ENCODE results near the gene TMEM204. TPM values are rescaled to one million over a fixed set of nuclear protein-coding genes. Genes with fewer than 3 reads are reported as not detected.

Gene TMEM204
- polyA plus RNA-seq, 3 donors: 0.09 to 1.5 (median 1.3) TPM

GRCh38 chr16:1554826-1555445 lies 21.5 kb downstream of the TMEM204 start:
- H3K36me3 Mint-ChIP-seq: peaks cover 0 to 22% of the 10 kb centered on the region in 2 donors
- H3K4me1 Mint-ChIP-seq: no peaks in the 10 kb centered on the region
- intact Hi-C loops (cut with micrococcal nuclease): no loop called here

GRCh38 chr16:1556254-1556653 lies 22.8 kb downstream of the TMEM204 start:
- Mint-ChIP-seq H3K36me3 (peaks cover 0 to 25% of the 10 kb centered on the region in 2 donors), H3K27ac (no peak overlapping the region), H3K27me3 (ENCODE audit: low read depth in 3 of 3) (peaks cover 0 to 1% (median 1%) of the 10 kb centered on the region in 3 donors), H3K4me3 (no peak overlapping the region), H3K4me1 (no peaks in the 10 kb centered on the region), H3K9me3 (no peaks in the 10 kb centered on the region)
- H3K4me1 ChIP-seq (ENCODE audit: control insufficient read depth in 1 of 2, insufficient read depth in 2 of 2, low read length in 2 of 2): no peaks in the 10 kb centered on the region
- intact Hi-C loops (cut with micrococcal nuclease): no loop called here
- no peak overlapping the region for H3K9ac ChIP-seq (ENCODE audit: insufficient read depth, low read length, poor library complexity, severe bottlenecking)
- peaks cover 0 to 4% of the 10 kb centered on the region in 2 donors for H3K36me3 ChIP-seq (replicated peaks in 1 of 2; ENCODE audit: control insufficient read depth in 1 of 2, insufficient read depth in 2 of 2, low read length in 2 of 2)
- no peaks in the 10 kb centered on the region for H3K79me2 ChIP-seq (ENCODE audit: insufficient read depth, low read length)
- no peak overlapping the region for H3K4me3 ChIP-seq (replicated peaks in 1 of 3; ENCODE audit: low read depth in 2 of 3, low read length in 3 of 3)
- no peak overlapping the region for H2AFZ ChIP-seq (ENCODE audit: insufficient read depth, low read depth, low read length, poor library complexity, severe bottlenecking)
- no peak overlapping the region for H3K4me2 ChIP-seq (replicated peaks; ENCODE audit: extremely low read depth, low read length, poor library complexity, severe bottlenecking)
- no peak overlapping the region for H3K27ac ChIP-seq (ENCODE audit: low read depth in 1 of 2, low read length in 2 of 2)
- no peak for TF ChIP-seq CTCF (IDR thresholded peaks at IDR 0.05)
- H3K27me3 ChIP-seq (ENCODE audit: control insufficient read depth in 2 of 2, insufficient read depth in 2 of 2, low read length in 2 of 2): no peaks in the 10 kb centered on the region
- WGBS (ENCODE audit: insufficient coverage): 96% methylated on average over 12 of the region's 13 CpGs
- H3K9me3 ChIP-seq (replicated peaks in 1 of 2; ENCODE audit: control insufficient read depth in 1 of 2, insufficient read depth in 1 of 2, low read length in 2 of 2): no peaks in the 10 kb centered on the region
- DNase-seq: no peak
- no peaks in the 10 kb centered on the region for H4K20me1 ChIP-seq (ENCODE audit: insufficient read depth, low read length)

More at GRCh38 chr16:1554826-1555445, 21.5 kb downstream of the TMEM204 start:
- Mint-ChIP-seq H3K9me3 (peaks cover 0 to 2% (median 0%) of the 10 kb centered on the region in 7 donors), H3K4me3 (peak overlapping the region in 1 of 2 donors; percentile 37), H3K27me3 (ENCODE audit: low read depth in 3 of 3) (peaks cover 0 to 1% (median 1%) of the 10 kb centered on the region in 3 donors), H3K27ac (no peak overlapping the region)
- Histone ChIP-seq H3K9ac (ENCODE audit: insufficient read depth, low read length, poor library complexity, severe bottlenecking) (no peak overlapping the region), H3K79me2 (ENCODE audit: insufficient read depth, low read length) (no peaks in the 10 kb centered on the region), H3K27ac (ENCODE audit: low read depth in 1 of 2, low read length in 2 of 2) (no peak overlapping the region), H3K9me3 (replicated peaks in 1 of 2; ENCODE audit: control insufficient read depth in 1 of 2, insufficient read depth in 1 of 2, low read length in 2 of 2) (no peaks in the 10 kb centered on the region), H2AFZ (ENCODE audit: insufficient read depth, low read depth, low read length, poor library complexity, severe bottlenecking) (no peak overlapping the region), H3K27me3 (ENCODE audit: control insufficient read depth in 2 of 2, insufficient read depth in 2 of 2, low read length in 2 of 2) (no peaks in the 10 kb centered on the region), H3K4me3 (replicated peaks in 1 of 3; ENCODE audit: low read depth in 2 of 3, low read length in 3 of 3) (no peak overlapping the region), H3K36me3 (replicated peaks in 1 of 2; ENCODE audit: control insufficient read depth in 1 of 2, insufficient read depth in 2 of 2, low read length in 2 of 2) (peaks cover 0 to 4% of the 10 kb centered on the region in 2 donors), H4K20me1 (ENCODE audit: insufficient read depth, low read length) (no peaks in the 10 kb centered on the region), H3K4me1 (ENCODE audit: control insufficient read depth in 1 of 2, insufficient read depth in 2 of 2, low read length in 2 of 2) (no peaks in the 10 kb centered on the region), H3K4me2 (replicated peaks; ENCODE audit: extremely low read depth, low read length, poor library complexity, severe bottlenecking) (no peak overlapping the region)
- DNase-seq: no peak
- no peak for TF ChIP-seq CTCF (IDR thresholded peaks at IDR 0.05)
- WGBS (ENCODE audit: insufficient coverage): 93% methylated on average over 25 of the region's 34 CpGs

Data from CD14-positive monocyte (primary cell).